WTC11 (cell line): Measurements from ENCODE around the gene PEAR1.

Source experiments
- JAZF1 ChIP-seq: fragments of 250-450 bp; sonication (Bioruptor Pico); IDR thresholded peaks from 2 replicates; pipeline ENCODE4 v1.9.0; 2021; ENCODE audit warnings: moderate library complexity, mild to moderate bottlenecking, inconsistent platforms
- NFYB ChIP-seq: sonication (generic); formaldehyde crosslinking; conservative IDR thresholded peaks from 2 replicates; pipeline ENCODE4 v1.8.0; 2022; ENCODE audit warnings: low read depth, missing genetic modification reagents
- ZBTB21 ChIP-seq: sonication (generic); formaldehyde crosslinking; IDR thresholded peaks from 2 replicates; pipeline ENCODE4 v1.8.1; 2023; ENCODE audit warnings: mild to moderate bottlenecking, missing genetic modification reagents, borderline replicate concordance
- TF ChIP-seq, protein P1 (sequence below): sonication (generic); formaldehyde crosslinking; IDR thresholded peaks from 2 replicates; pipeline ENCODE4 v1.8.1; 2022; ENCODE audit warnings: mild to moderate bottlenecking, moderate library complexity, missing genetic modification reagents
- TF ChIP-seq, protein P2 (sequence below): fragments of 200-600 bp; IDR thresholded peaks from 2 replicates; pipeline ENCODE4 v1.8.0; 2022; ENCODE audit warnings: antibody characterized with exemption

DNA sequence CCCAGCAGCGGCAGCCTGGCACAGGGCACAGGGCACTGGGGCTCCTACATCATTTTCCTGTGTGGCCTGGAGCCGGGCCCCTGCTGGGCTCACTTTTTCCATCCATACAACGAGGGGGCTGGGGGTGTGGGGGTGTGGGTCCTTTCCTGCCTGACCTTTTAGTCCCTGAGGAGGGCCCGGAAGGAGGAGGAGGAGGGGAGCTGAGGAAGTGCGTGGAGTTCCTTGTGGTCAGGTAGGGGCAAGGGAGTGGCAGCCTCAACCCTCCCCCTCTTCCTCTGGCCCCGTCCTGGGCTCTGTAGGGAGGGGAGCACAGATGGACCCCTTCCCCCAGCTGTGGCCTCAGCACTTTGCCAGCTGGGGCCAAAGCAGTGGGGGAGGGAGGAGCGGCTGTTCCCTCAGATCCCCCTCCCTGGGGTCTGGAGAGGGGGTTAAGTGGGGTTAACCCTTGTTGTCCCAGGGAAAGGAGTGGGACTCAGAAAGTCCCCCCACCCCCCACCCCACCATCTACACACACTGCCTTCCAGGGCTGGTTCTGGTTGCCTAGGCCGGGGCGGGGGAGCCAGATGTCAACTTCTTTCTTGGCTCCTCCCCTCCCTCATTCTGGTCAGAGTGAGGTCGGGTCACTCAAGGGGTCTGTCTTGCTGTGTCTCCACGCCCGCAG, 27.1 kb upstream of the PEAR1 start:
- TF ChIP-seq, protein P1, sequence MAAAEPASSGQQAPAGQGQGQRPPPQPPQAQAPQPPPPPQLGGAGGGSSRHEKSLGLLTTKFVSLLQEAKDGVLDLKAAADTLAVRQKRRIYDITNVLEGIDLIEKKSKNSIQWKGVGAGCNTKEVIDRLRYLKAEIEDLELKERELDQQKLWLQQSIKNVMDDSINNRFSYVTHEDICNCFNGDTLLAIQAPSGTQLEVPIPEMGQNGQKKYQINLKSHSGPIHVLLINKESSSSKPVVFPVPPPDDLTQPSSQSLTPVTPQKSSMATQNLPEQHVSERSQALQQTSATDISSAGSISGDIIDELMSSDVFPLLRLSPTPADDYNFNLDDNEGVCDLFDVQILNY (CRISPR knock-in tag) = no peak
- TF ChIP-seq NFYB (CRISPR knock-in tag) (no peak), JAZF1 (CRISPR knock-in tag) (no peak), ZBTB21 (CRISPR knock-in tag) (no peak)
- TF ChIP-seq, protein P2, sequence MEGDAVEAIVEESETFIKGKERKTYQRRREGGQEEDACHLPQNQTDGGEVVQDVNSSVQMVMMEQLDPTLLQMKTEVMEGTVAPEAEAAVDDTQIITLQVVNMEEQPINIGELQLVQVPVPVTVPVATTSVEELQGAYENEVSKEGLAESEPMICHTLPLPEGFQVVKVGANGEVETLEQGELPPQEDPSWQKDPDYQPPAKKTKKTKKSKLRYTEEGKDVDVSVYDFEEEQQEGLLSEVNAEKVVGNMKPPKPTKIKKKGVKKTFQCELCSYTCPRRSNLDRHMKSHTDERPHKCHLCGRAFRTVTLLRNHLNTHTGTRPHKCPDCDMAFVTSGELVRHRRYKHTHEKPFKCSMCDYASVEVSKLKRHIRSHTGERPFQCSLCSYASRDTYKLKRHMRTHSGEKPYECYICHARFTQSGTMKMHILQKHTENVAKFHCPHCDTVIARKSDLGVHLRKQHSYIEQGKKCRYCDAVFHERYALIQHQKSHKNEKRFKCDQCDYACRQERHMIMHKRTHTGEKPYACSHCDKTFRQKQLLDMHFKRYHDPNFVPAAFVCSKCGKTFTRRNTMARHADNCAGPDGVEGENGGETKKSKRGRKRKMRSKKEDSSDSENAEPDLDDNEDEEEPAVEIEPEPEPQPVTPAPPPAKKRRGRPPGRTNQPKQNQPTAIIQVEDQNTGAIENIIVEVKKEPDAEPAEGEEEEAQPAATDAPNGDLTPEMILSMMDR = no peak
